Erythroblast (primary cell): ENCODE results near the gene MCF2L.

Source experiments
- DNase-seq, 2 experiments: peaks; one replicate each; lab custom pipeline; 2025; lab: John Stamatoyannopoulos, UW
- GATA1 ChIP-seq: IDR thresholded peaks from 2 replicates; pipeline ENCODE4 v1.6.1; 2011; ENCODE audit warnings: low read depth, mild to moderate bottlenecking, control low read depth, low read length, moderate library complexity
- POLR2A ChIP-seq: IDR thresholded peaks from 2 replicates; pipeline ENCODE4 v1.6.1; 2011; ENCODE audit warnings: mild to moderate bottlenecking, low read length

The MCF2L gene

DNA sequence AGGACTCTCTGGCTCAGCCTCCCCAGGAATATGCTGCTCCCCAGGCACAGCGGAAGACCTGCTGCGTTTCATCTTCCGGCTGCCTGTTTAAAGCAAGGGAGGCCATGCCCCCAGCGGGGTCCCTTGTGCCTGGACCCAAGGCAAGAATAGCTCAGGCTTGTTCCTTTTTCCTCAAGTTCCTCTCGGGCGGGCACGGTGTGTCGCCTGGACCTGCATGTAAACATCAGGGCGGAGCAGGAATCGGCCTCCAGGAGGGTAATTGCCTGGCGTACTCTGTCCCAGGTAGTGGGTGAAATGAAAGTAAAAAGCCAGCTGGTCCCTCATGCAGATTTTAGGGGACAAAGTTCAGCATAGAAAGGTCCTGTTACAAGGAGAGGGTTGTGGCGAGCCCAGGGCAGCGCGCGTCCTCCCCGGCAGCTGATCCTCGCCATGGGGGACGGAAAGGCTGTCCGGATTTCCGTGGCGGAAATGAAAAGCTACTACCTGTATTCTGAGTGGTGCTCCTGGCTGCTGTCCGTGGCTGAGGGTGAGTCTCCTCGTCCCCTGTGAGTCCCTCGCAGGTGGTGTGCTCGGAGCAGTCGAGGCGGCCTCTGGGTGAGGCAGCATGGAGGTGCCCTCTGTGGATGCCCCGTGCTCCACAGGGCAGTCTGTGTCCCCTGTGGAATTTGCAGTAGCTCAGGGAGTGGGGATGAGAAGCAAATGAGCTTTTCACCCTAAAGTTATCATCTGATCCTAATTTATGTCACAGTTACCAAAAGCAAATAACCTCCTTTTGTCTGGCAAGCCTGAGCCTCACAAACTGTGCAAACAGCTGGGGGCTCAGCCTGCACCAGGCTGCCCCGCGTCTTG lies 16.2 kb downstream of the MCF2L start:
- TF ChIP-seq GATA1 (no peak), POLR2A (no peak)

DNA sequence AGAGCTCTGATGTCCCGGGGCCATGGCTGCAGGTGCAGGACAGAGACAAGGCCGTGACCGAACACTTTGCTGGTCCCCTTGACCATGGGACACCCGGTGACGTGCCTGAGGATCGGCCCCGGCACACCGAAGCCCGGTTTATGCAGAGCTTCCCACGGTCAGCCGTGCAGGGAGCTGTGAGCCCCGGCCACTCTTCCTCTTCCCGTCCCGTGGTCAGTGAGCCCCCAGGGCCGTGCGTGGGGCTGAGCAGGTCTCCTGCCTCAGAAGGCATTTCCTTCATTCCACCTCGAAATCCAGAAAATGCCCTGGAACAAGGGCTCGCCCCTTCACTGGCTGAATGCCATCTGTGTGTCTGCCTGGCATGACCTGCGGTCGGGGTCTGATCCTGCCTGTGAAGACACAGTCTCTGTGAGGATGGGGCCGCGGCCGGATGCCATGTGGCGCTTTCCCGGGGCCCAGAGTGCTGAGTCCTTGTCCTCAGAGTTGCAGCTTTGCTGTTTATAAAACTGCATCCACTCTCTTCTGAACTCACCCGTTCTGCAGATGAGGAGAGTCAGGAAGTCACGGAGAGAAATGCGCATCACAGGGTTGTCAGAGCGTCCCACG lies 16.9 kb downstream of the MCF2L start:
- TF ChIP-seq GATA1 (no peak), POLR2A (no peak)

More for the DNA sequence above, 16.2 kb downstream of the MCF2L start:
- DNase-seq = no peak

DNA sequence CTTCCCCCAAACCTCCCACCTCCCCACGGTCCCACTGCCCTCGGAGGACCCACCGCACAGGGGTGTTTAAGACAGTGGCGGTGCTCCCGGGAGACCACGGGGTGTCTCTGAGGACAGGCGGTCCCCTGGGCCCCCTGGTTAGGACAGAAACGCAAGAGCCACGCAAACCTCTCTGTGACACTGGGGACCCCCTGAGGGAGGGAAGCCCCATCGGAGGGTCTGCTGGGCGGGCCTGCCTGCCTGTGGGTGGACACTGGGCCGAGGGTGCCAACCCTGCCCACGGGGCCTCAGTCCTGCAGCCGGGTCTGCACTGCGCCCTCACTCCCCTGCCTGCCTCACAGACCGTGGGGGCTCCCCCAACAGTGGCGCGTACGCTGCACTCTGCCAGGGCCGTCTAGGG lies 17.5 kb downstream of the MCF2L start:
- no peak for DNase-seq
- TF ChIP-seq GATA1 = no peak
- TF ChIP-seq POLR2A = no peak

More for the DNA sequence above, 16.9 kb downstream of the MCF2L start:
- DNase-seq = no peak

DNA sequence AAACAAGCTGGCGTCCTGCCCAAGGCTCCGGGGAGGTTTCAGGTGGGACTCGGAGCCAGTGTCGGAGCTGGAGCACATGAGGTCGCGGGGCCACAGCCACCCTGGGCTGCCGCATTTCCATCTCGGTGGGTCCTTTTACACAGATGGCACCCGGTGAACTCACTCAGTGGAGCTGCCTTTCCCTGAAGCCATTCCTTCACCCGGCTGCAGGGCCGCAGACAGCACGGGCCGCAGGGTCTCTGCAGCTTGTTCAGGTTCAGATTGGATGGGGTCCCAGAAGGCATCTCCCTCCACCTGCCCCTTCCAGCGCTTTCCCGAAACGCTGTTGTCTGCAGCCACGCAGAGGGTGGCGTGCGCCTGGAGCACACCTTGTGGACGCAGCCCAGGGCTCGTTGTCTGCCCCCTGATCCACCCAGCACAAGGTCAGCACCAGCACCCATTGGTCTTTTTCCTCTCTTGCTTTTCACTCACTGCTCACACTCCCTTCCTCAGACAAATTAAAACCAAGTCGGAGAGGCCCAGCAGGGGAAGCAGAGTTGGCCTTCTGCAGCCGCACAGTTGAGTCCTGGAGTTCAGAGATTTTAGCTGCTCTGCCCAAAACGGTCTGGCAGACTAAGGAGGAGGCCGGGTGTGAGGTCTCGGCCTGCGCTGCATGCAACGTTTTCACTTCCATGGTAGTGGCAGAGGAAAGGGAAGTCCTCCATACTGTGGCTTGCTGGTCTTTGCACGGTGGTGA lies 18.1 kb downstream of the MCF2L start:
- no peak for DNase-seq
- TF ChIP-seq GATA1 (no peak), POLR2A (no peak)

DNA sequence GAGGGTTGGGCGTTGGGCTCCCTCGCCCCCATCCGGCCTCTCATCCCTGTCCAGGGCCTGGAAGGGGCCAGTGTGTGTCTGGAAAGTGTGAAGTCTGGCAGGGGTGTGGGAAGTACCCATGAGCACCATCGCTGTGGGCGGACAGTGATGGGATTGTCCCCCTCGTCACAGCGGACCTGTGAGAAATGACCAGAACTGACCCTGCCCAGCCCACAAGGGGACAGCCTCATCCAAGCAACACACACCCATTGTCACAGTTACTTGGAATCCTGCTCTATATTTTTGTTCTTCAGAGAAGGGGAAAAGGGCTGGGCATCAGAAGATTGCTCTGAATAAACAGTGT lies 18.6 kb downstream of the MCF2L start:
- no peak for TF ChIP-seq POLR2A
- TF ChIP-seq GATA1 = no peak
- DNase-seq = no peak

DNA sequence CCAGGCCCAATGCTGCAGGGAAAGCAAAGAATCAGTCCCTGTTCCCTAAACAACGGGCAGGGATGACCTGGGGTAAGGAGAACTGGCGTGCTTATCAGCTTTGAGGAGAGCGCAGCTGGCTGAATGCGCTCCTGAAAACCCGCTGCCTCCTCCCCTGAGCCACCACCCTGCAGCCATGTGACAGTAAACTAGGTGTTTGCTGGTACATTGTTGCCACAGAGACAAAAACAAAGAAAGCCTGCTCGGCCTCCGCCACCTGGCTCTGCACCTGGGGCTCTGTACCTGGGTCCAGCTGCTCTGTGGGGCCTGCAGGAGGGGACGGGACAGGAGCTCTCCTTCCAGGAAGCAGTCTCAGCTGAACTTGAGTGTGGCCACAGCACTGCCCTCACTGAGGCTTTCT lies 21.8 kb downstream of the MCF2L start:
- no peak for DNase-seq

DNA sequence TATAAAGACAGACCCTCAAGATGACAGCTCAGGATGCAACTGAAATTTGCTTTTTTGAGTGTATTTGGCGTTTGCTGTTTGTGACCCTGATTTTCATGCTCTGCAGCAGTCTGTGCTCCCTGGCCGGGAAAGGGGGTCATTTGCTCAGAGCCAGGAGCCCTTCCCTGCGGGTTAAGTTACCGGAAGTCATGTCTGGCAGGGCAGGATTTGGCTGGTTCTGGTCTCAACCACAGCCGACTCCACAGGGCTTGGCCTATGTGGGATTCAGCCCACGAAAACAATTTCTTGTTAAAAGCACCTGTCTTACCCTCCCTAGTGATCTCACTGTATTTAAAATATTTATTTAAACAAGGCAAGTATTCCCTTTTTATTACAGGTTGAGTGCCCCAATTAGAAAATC lies 22.6 kb downstream of the MCF2L start:
- TF ChIP-seq POLR2A (no peak), GATA1 (no peak)
- DNase-seq = no peak

More for the DNA sequence above, 21.8 kb downstream of the MCF2L start:
- TF ChIP-seq GATA1 = no peak
- TF ChIP-seq POLR2A = no peak

DNA sequence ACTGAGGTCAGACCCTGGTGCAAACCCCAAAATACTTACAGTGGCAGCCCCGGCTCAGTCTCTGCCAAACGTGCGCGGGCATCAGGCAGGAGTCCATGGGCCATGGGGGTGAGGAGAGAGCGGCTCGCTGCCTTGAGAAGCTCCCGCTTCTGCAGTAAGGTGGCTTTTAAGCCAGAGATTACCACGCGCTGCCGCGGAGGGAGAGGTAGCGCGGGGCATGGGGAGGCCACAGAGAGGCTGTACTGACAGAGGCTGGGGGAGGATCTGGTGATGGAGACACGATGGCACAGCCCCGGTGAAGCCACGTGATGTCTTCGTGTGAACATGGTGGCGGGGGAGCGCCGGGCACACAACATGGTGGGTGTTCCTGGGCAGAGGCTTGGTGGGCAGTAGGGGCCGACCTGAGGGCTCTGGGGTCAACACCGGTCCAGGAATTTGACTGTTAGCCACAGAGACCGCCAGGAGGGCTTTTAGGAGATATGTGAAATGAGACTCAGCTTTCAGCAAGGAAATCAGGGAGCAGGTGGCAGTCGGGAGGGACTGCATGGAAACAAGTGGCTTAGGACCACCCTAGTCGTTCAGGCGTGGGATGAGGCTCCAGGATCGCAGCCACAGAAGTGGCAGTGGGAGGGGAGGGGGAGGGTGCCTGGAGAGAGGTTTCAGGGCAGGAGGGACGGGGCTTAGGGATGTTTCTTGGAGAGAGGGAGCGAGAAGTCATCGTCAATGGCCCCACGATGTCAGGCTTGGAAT lies 24.1 kb downstream of the MCF2L start:
- DNase-seq = no peak
- TF ChIP-seq GATA1 (no peak), POLR2A (no peak)

DNA sequence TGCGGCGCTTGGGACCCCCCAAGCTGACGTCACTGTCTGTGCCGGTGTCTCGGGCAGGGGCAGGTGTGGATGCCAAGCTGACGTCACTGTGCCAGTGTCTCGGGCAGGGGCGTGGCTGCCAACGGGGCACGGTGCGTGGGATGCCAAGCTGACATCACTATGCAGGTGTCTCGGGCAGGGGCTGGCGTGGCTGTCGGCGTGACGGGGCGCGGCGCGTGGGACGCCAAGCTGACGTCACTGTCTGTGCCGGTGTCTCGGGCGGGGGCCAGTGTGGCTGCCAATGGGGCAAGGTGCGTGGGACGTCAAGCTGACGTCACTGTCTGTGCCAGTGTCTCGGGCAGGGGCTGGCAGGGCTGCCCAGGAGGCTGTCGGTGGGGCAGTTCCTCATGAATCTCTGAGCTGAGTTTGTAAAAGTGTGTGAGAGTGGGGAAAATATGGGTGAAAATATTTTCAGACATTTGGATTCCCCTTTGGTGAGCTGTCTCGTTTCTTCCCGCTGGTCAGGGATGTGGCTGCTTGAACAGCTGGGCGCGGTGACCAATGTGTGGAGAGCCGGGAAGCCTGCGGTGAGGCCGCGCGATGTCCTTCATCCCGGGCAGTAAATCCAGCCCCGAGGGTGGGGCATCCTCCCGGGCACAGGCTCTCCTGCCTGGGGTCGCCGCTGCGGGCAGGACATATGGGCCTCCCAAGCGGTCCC lies 25.2 kb downstream of the MCF2L start:
- no peak for DNase-seq
- TF ChIP-seq GATA1 (no peak), POLR2A (no peak)

DNA sequence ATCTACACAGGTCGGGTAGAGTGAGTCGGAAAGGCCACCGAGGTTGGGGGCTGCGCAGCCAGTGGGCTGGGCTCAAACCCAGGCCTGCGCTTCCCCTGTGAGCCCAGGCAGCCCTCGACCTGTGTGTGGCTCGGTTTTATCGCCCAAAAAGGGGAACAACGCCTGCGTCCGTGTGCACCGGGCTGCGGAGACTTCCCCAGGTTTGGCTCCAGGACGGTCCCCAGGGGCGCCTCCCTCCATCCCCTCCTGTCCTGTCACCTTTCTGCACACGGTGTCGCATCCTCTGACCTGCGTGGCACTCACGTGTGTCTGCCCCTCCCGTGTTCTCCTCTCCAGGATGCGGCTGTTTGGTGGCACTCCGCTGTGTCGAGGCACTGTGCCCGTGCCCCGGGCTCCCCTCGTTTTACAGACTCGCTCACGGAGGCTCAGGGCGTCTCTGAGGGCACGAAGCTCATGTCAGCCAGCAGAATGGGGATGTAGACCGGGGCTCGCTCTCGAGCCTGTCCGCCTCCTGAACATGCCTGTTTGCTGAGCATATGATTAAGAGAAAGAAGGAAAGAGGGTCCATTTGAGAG lies 25.9 kb downstream of the MCF2L start:
- TF ChIP-seq GATA1 (no peak), POLR2A (no peak)
- DNase-seq = no peak

DNA sequence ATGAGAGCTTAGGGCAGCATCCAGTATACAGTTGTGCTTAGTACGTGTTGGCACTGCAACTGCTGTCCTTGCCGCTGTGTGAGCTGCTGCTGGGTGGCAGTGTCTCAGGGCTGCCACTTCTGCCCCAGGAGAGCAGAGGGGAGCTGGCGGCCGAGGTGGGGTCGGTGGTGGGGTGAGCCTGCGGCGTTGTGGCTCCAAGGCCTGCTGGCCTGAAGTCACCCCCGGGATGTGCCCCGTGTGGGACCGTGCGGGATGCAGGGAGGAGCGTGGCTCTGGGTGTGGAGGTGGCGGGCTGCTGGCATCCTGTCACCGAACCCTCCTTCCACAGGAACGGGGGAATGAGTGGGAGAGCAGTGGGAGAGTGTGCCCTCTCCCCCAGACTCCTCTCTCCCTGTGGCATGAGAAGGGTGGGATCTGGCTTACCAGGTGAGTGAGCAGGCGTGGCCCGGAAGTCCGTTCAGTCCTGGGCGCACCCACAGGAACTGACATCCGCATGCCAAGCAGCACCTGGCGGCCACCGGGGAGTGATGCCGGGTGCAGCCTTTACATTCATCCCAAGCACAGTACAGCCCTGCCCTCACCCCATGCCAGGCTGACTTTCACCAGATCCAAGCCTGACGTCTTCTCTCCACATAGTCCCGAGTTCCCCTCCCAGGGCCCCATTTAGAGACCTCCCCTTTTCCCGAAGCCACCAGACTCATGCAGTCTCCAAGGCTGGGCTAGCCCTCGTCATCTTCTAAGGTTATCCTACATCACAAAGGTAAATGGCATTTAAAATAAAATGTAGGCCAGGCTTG lies 26.6 kb downstream of the MCF2L start:
- no peak for DNase-seq
- no peak for TF ChIP-seq GATA1
- no peak for TF ChIP-seq POLR2A

DNA sequence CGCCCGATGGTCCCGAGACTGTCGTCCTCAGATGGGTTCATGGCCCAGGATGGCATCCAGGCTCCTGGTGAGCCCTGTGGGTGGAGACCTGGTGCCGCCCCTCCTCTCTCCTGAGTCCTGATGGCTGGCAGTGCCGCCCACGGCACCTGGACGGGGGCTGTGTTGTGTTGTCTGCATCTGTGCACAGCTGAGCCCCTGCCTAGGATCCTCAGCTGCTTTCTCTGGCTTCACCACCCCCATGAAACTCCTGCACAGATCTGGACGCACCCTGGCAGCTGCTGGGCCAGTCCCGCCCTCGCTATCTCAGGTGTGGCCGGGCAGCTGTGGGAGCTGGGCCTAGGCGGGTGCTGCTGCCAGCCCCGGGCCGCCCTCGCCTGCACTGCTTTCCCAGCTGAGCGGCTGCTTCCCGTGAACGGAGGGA lies 27.7 kb downstream of the MCF2L start:
- TF ChIP-seq GATA1 = no peak
- no peak for TF ChIP-seq POLR2A
- no peak for DNase-seq
